Hematopoietic multipotent progenitor cell treated with erythropoietin and hydrocortisone succinate and interleukin-3 and kit ligand, for 8 days (in vitro differentiated cells): ENCODE measurements around the gene TTC39A.
"Not testable (repeated sequence)": the region's sequence is repeated elsewhere in the genome, so short reads cannot be mapped to it uniquely, and the experiment has no call there.

Experiments
- DNase-seq: peaks from one replicate; pipeline ENCODE4 v3.0.0-alpha.2; 2015

Gene TTC39A

GRCh38 chr1:51264451-51264850, 65.9 kb downstream of the TTC39A start:
- DNase-seq, result no peak

- DNase-seq, result no peak
Measured at GRCh38 chr1:51263147-51263877, 67.0 kb downstream of the TTC39A start.

GRCh38 chr1:51255331-51255730, 75.0 kb downstream of the TTC39A start:
- no peak for DNase-seq

- no peak for DNase-seq
Measured at GRCh38 chr1:51253691-51254090, 76.7 kb downstream of the TTC39A start.

GRCh38 chr1:51252366-51252765, 78.0 kb downstream of the TTC39A start:
- DNase-seq, result no peak

GRCh38 chr1:51251165-51251564, 79.2 kb downstream of the TTC39A start:
- not testable (repeated sequence) for DNase-seq

- DNase-seq, result not testable (repeated sequence)
Measured at GRCh38 chr1:51250729-51251128, 79.6 kb downstream of the TTC39A start.

GRCh38 chr1:51249445-51249844, 80.9 kb downstream of the TTC39A start:
- no peak for DNase-seq

GRCh38 chr1:51247499-51247898, 82.9 kb downstream of the TTC39A start:
- no peak for DNase-seq

GRCh38 chr1:51247022-51247421, 83.3 kb downstream of the TTC39A start:
- DNase-seq, result no peak

GRCh38 chr1:51242546-51242945, 87.8 kb downstream of the TTC39A start:
- no peak for DNase-seq

- DNase-seq, result no peak
Measured at GRCh38 chr1:51241119-51241518, 89.2 kb downstream of the TTC39A start.

GRCh38 chr1:51240084-51240483, 90.3 kb downstream of the TTC39A start:
- DNase-seq, result no peak

GRCh38 chr1:51238034-51238403, 92.3 kb downstream of the TTC39A start:
- DNase-seq, result no peak

- DNase-seq, result no peak
Measured at GRCh38 chr1:51237351-51238033, 92.9 kb downstream of the TTC39A start.
